ENCODE results near the gene COMMD10. TPM values are rescaled to one million over a fixed set of nuclear protein-coding genes. Genes with fewer than 3 reads are reported as not detected.

The COMMD10 gene
- 30.4 and 38.2 TPM in 2 replicates for total RNA-seq

DNA sequence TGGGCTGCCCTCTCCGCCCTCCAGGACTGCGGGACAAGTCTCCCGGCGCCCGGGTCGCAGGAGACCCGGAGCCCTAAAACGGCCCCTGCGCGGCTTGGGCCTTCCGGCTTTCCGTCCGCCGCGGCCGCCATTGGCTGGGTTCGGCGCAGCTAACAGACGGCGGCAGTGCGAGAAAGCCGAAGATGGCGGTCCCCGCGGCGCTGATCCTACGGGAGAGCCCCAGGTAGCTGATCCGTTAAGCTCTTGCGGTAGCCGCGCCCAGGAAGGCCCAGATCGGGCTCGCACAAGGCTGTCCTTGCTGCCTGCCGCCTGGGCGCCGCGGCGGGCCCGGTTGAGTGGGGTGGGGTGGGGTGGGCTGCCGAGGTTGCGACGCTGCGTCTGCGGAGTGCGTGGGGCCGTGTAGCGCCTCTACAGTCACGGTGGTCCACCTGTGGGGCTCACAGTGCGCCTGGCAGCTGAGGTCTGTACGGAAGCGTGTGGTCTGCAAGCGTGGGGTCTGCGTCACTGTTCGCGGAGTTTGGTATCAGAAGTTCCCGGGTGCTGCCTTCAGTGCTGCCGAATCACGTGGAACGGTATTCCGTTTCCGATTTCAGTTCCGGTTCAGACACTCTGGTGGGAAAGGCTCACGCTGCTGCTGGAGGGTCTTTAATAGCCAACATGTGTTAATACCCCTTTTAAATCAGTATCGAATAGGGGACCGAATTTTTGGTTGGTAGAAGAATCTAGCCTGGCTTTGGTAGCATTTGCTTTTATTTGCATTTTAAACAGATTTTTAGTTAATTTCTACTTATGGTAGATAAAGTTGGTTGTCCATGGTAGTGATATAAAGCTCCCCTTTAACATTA lies at the start of gene COMMD10:
Gene COMMD10 (plus strand): TSS at position 155 of the 845 bp plus-strand sequence.

Other genes starting within 250 kb of the COMMD10 start
- gene ATG12, start 243.5 kb upstream of the COMMD10 start, total RNA-seq, result 51.0 and 59.6 TPM in 2 replicates
- 72.0 and 99.3 TPM in 2 replicates for gene AP3S1, start 243.1 kb upstream of the COMMD10 start, total RNA-seq
- gene LVRN, start 122.5 kb upstream of the COMMD10 start, total RNA-seq, result not detected in 2 replicates
- gene ARL14EPL, start 52.6 kb upstream of the COMMD10 start, total RNA-seq, result 0.07 and 0.15 TPM in 2 replicates